HG02970 (cell line): Measurements from ENCODE around the gene PCDHGA9.
"Not testable (repeated sequence)": the region's sequence is repeated elsewhere in the genome, so short reads cannot be mapped to it uniquely, and the experiment has no call there.

ENCODE experiments used
- ATAC-seq: cut with Tn5 transposase; IDR thresholded peaks from one replicate; pipeline ENCODE4 v1.9.1; 2021; ENCODE audit warnings: mild to moderate bottlenecking, moderate library complexity, moderate number of reproducible peaks; ENCODE audit not compliant: unreplicated experiment, low FRiP score

PCDHGA9 gene

DNA sequence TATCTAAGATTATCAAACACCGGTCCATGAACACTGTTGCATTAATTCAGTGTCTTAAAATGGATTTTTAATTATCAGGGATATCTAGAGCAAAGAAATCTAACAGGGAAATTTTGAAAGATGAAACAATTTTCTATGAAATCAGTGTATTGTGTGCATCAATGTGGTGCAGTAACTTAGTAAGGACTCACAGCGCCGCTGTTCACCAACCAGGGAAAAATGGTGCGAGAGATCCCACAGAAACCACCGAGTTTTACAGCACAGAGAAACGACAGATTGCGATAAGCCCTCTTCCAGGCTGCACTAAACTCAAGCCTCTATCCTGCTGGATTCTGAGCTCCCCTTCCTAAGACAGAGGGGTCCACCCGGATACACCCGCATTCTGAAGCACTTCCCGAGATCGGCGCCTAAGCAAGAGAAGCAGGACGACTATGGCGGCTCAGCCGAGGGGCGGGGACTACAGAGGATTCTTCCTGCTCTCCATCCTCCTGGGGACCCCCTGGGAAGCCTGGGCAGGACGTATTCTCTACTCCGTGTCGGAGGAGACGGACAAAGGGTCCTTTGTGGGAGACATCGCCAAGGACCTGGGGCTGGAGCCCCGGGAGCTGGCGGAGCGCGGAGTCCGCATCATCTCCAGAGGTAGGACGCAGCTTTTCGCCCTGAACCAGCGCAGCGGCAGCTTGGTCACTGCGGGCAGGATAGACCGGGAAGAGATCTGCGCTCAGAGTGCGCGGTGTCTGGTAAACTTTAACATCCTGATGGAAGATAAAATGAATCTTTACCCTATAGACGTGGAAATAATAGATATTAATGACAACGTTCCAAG is 19.9 kb upstream of the PCDHGA9 start, which contains the start of gene PCDHGA7:
PCDHGA7 (plus strand) TSS at position 274 of the 826 bp plus-strand sequence; CDS start at position 432, 158 bp downstream.
- no peak for ATAC-seq

GRCh38 chr5:141383345-141383744 is 19.2 kb upstream of the PCDHGA9 start:
- no peak for ATAC-seq

DNA sequence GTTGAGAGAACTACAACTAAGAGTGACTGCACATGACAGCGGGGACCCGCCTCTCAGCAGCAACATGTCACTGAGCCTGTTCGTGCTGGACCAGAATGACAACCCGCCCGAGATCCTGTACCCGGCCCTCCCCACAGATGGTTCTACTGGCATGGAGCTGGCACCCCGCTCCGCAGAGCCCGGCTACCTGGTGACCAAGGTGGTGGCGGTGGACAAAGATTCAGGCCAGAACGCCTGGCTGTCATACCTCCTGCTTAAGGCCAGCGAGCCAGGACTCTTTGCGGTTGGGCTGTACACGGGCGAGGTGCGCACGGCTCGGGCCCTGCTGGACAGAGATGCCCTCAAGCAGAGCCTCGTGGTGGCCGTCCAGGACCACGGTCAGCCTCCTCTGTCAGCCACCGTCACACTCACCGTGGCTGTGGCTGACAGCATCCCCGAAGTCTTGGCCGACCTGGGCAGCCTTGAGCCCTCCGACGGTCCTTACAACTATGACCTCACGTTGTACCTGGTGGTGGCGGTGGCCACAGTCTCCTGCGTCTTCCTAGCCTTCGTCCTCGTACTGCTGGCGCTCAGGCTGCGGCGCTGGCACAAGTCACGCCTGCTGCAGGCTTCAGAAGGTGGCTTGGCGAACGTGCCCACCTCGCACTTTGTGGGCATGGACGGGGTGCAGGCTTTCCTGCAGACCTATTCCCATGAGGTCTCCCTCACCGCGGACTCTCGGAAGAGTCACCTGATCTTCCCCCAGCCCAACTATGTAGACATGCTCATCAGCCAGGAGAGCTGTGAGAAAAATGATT is 17.9 kb upstream of the PCDHGA9 start:
- ATAC-seq, result no peak

GRCh38 chr5:141387557-141388311 is 14.8 kb upstream of the PCDHGA9 start, which contains the start of gene PCDHGB4:
PCDHGB4 (plus strand) TSS chr5:141387698; CDS start chr5:141387885, 187 bp downstream.
- ATAC-seq, result not testable (repeated sequence)

DNA sequence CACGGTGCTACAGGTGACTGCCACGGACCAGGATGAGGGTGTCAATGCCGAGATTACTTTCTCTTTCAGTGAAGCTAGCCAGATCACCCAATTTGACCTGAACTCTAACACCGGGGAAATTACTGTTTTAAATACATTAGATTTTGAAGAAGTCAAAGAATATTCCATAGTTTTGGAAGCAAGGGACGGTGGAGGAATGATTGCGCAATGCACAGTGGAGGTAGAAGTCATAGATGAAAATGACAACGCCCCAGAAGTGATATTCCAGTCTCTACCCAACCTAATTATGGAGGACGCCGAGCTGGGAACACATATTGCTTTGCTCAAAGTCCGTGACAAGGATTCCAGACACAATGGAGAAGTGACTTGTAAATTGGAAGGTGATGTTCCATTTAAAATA is 13.9 kb upstream of the PCDHGA9 start:
- ATAC-seq, result no peak

DNA sequence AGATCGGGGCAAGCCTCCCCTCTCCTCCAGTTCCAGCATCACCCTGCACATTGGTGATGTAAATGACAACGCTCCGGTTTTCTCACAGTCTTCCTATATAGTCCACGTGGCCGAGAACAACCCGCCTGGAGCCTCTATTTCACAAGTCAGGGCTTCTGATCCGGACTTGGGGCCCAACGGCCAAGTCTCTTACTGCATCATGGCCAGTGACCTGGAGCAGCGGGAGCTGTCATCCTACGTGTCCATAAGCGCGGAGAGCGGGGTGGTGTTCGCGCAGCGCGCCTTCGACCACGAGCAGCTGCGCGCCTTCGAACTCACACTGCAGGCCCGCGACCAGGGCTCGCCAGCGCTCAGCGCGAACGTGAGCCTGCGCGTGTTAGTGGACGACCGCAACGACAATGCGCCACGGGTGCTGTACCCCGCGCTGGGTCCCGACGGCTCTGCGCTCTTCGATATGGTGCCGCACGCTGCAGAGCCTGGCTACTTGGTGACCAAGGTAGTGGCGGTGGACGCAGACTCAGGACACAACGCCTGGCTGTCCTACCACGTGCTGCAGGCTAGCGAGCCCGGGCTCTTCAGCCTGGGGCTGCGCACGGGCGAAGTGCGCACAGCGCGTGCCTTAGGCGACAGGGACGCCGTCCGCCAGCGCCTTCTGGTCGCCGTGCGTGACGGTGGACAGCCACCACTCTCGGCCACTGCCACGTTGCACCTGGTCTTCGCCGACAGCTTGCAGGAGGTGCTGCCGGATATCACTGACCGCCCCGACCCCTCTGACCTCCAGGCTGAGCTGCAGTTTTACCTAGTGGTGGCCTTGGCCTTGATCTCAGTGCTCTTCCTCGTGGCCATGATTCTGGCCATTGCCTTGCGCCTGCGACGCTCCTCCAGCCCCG is 13.2 kb upstream of the PCDHGA9 start:
- ATAC-seq, result no peak

- no peak for ATAC-seq
These were observed 10.0 kb upstream of the PCDHGA9 start, which contains the start of gene PCDHGA8 for GRCh38 chr5:141392429-141393198. PCDHGA8 (plus strand) TSS chr5:141392633; CDS start chr5:141392814, 181 bp downstream.

- no peak for ATAC-seq
These were observed 9.3 kb upstream of the PCDHGA9 start for GRCh38 chr5:141393267-141393666.

DNA sequence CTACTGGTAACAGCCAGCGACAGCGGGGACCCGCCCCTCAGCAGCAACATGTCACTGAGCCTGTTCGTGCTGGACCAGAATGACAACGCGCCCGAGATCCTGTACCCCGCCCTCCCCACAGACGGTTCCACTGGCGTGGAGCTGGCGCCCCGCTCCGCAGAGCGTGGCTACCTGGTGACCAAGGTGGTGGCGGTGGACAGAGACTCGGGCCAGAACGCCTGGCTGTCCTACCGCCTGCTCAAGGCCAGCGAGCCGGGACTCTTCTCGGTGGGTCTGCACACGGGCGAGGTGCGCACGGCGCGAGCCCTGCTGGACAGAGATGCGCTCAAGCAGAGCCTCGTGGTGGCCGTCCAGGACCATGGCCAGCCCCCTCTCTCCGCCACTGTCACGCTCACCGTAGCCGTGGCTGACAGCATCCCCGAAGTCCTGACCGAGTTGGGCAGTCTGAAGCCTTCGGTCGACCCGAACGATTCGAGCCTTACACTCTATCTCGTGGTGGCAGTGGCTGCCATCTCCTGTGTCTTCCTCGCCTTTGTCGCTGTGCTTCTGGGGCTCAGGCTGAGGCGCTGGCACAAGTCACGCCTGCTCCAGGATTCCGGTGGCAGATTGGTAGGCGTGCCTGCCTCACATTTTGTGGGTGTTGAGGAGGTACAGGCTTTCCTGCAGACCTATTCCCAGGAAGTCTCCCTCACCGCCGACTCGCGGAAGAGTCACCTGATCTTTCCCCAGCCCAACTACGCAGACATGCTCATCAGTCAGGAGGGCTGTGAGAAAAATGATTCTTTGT is 8.0 kb upstream of the PCDHGA9 start:
- ATAC-seq, result not testable (repeated sequence)

DNA sequence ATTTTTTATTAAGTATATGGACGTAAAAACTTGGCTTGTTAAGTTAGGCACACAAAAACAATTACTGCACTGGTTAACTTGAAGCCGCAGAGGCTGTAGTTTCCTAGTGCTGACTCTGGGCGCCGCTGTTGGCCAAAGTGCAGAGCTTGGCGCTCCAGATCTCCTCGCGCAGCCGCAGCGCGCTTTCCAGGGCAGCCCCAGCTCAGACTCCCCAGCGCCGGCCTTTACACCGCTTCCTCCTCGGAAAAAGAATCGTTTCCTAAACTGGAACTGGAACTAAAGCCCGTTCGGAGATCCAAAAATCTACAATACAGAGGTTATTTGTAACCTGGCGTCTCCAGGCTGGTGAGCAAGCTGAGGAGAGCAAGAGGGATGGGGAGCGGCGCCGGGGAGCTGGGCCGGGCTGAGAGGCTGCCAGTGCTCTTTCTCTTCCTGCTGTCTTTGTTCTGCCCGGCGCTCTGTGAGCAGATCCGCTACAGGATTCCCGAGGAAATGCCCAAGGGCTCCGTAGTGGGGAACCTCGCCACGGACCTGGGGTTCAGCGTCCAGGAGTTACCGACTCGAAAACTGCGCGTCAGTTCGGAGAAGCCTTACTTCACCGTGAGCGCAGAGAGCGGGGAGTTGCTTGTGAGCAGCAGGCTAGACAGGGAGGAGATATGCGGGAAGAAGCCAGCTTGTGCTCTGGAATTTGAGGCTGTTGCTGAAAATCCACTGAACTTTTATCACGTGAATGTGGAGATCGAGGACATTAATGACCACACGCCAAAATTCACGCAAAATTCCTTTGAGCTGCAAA is 4.6 kb upstream of the PCDHGA9 start, which contains the start of gene PCDHGB5:
PCDHGB5 (plus strand) TSS at position 192 of the 796 bp plus-strand sequence; CDS start at position 373, 181 bp downstream.
- ATAC-seq, result not testable (repeated sequence)

DNA sequence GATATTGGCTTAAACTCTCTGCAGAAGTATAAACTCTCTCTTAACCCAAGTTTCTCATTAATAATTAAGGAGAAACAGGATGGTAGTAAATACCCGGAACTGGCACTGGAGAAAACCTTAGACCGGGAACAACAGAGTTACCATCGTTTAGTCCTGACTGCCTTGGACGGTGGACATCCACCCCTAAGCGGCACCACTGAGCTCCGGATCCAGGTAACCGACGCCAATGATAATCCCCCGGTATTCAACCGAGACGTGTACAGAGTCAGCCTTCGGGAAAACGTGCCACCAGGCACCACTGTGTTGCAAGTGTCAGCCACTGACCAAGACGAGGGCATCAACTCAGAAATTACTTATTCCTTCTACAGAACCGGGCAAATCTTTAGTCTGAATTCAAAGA is 4.0 kb upstream of the PCDHGA9 start:
- no peak for ATAC-seq

DNA sequence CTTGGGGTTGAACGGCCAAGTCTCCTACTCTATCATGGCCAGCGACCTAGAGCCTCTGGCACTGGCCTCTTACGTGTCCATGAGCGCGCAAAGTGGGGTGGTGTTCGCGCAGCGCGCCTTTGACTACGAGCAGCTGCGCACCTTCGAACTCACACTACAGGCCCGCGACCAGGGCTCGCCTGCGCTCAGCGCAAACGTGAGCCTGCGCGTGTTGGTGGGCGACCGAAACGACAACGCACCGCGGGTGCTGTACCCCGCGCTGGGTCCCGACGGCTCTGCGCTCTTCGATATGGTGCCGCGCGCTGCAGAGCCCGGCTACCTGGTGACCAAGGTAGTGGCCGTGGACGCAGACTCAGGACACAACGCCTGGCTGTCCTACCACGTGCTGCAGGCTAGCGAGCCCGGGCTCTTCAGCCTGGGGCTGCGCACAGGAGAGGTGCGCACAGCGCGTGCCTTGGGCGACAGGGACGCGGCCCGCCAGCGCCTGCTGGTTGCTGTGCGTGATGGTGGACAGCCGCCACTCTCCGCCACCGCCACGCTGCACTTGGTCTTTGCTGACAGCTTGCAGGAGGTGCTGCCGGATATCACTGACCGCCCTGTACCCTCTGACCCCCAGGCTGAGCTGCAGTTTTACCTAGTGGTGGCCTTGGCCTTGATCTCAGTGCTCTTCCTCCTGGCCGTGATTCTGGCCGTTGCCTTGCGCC is 2.9 kb upstream of the PCDHGA9 start:
- ATAC-seq, result no peak

- ATAC-seq, result no peak
These were observed 809 bp downstream of the PCDHGA9 start for GRCh38 chr5:141403387-141403786.

GRCh38 chr5:141407790-141408505 is 5.4 kb downstream of the PCDHGA9 start, which contains the start of gene PCDHGB6:
PCDHGB6 (plus strand) TSS chr5:141408021; CDS start chr5:141408203, 182 bp downstream.
- not testable (repeated sequence) for ATAC-seq

- ATAC-seq, result no peak
These were observed 7.2 kb downstream of the PCDHGA9 start for GRCh38 chr5:141409598-141410306.
